GM19035 (cell line): ENCODE data around the gene MILR1.
"Not testable (repeated sequence)": the region's sequence is repeated elsewhere in the genome, so short reads cannot be mapped to it uniquely, and the experiment has no call there.

Experiments used
- ATAC-seq: cut with Tn5 transposase; IDR thresholded peaks from one replicate; pipeline ENCODE4 v1.9.1; 2021; ENCODE audit not compliant: unreplicated experiment

MILR1 gene

GRCh38 chr17:64448665-64449512 lies at the start of gene MILR1:
TSS of gene MILR1 (plus strand) at chr17:64449115. CDS start at chr17:64449169, 54 bp downstream.
- ATAC-seq = no peak

GRCh38 chr17:64399767-64400156 lies 49.2 kb upstream of the MILR1 start:
- no peak for ATAC-seq

- ATAC-seq = no peak
These were observed 48.3 kb upstream of the MILR1 start for GRCh38 chr17:64400642-64401041.

GRCh38 chr17:64401244-64401860 lies 47.6 kb upstream of the MILR1 start:
- no peak for ATAC-seq

GRCh38 chr17:64401941-64402340 lies 47.0 kb upstream of the MILR1 start:
- ATAC-seq = no peak

- ATAC-seq = no peak
These were observed 46.4 kb upstream of the MILR1 start for GRCh38 chr17:64402469-64402868.

- ATAC-seq = no peak
These were observed 44.9 kb upstream of the MILR1 start for GRCh38 chr17:64403881-64404460.

- no peak for ATAC-seq
These were observed 42.4 kb upstream of the MILR1 start for GRCh38 chr17:64406321-64407200.

- ATAC-seq = no peak
These were observed 38.0 kb upstream of the MILR1 start for GRCh38 chr17:64410750-64411490.

GRCh38 chr17:64411999-64412771 lies 36.7 kb upstream of the MILR1 start:
- no peak for ATAC-seq

GRCh38 chr17:64412944-64413381 lies 36.0 kb upstream of the MILR1 start:
- no peak for ATAC-seq

- no peak for ATAC-seq
These were observed 35.4 kb upstream of the MILR1 start for GRCh38 chr17:64413513-64413912.

- no peak for ATAC-seq
These were observed 30.2 kb upstream of the MILR1 start for GRCh38 chr17:64418506-64419339.

- ATAC-seq = no peak
These were observed 28.7 kb upstream of the MILR1 start for GRCh38 chr17:64420143-64420670.

GRCh38 chr17:64422121-64422520 lies 26.8 kb upstream of the MILR1 start:
- not testable (repeated sequence) for ATAC-seq

- no peak for ATAC-seq
These were observed 25.0 kb upstream of the MILR1 start for GRCh38 chr17:64423881-64424280.

- no peak for ATAC-seq
These were observed 24.5 kb upstream of the MILR1 start for GRCh38 chr17:64424324-64424849.

- ATAC-seq = no peak
These were observed 23.7 kb upstream of the MILR1 start for GRCh38 chr17:64425191-64425590.
